Jurkat, Clone E6-1 (cell line): Measurements from ENCODE around the gene FANCE.

Experiments used
- DNase-seq: peaks from one replicate; pipeline ENCODE4 v3.0.0-alpha.2; 2011; ENCODE audit warnings: low read depth, low spot score
- H3K4me3 ChIP-seq: 2 replicates; pipeline ENCODE4 v1.5.1; 2011; ENCODE audit warnings: mild to moderate bottlenecking, low read length, control low read depth, moderate library complexity

FANCE gene

DNA sequence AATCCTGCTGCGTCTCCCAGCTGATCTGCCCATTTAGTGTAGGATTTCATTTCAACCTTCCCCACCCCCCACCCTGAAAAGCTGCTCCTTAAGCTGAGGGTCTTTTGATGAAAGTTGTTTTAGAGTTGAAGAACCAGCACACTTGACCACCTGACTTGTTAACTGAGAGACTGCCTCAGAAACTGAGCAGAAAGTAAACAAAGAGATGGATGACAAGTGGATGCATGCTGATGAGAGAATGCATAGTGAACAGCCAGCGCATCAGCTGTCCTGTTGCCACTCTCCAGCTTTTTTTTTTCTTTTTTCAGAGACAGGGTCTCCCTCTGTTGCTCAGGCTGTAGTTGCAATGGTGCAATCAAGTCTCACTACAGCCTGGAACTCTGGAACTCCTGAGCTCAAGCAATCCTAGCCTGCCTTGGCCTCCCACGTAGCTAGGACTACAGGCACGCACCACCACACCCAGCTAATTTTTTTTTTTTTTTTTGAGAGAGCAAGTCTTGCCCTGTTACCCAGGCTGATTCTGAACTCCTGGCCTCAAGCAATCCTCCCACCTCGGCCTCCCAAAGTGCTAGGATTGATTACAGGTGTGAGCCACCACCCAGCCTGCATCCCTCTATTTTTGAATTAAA is 25.5 kb downstream of the FANCE start:
- DNase-seq = no peak
- H3K4me3 ChIP-seq = no peak overlapping the region

- no peak overlapping the region for H3K4me3 ChIP-seq
- DNase-seq = no peak
Observed at GRCh38 chr6:35478259-35478658, 26.1 kb downstream of the FANCE start.

DNA sequence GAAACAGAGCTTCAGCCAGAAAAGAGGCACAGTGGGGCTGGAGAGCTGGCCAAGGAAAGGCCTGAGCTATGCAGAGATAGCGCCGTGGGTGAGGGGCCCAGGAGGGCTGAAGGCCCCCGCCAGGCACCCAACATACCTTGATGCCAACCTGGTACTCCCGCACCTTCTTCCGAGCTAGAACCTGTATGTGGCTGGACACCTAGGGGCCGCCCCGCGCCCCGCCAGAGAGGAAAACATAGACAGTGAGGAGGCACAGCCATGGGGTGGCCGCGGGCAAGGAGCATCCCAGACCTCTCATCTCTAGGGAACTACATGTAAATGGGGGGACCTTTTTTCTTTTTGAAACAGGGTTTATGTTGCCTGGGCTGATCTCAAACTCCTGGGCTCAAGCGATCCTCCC is 28.0 kb downstream of the FANCE start:
- DNase-seq = no peak
- H3K4me3 ChIP-seq = no peak overlapping the region

DNA sequence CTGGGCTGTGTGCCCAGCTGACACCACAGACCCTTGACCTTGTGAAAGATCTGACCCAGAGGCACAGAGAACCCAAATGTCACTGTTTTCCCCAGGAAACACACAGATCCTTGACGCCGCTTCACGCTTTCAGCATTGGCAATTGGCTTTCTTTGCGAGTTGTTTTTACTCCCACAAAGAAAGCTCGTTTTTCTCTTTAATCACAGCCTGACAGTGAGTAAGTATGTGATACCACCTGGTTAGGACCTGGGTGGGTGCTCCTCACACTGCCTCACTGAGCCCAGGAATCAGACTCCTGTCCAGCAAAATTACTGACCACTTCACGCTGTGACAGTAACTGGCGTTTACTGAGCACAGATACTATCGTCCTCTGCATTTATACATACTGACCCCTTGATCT is 29.1 kb downstream of the FANCE start:
- no peak for DNase-seq

GRCh38 chr6:35483062-35483461 is 30.9 kb downstream of the FANCE start:
- DNase-seq = no peak
- H3K4me3 ChIP-seq = no peak overlapping the region

More for the DNA sequence above, 29.1 kb downstream of the FANCE start:
- no peak overlapping the region for H3K4me3 ChIP-seq

DNA sequence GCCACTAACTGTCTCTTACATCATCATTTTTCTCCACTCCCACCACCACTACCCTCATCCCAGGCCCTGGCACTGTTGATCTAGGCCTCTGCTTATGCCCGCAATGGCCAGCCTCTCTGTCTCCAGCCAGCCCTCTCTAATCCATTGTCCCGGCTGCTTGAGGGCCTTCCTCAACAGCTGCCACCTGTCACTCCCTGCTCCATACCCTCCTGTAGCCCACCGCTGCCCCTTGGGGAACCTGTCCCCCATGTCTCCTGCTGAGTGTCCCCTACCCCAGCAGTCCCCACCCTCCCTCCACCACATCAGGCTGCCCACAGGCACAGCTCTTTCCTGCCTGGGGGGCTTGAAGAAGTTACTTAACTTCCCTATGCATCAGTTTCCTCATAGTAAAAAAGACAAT is 31.4 kb downstream of the FANCE start:
- no peak overlapping the region for H3K4me3 ChIP-seq
- DNase-seq = no peak

- H3K4me3 ChIP-seq = no peak overlapping the region
- DNase-seq = no peak
Observed at GRCh38 chr6:35483893-35484645, 31.9 kb downstream of the FANCE start.

GRCh38 chr6:35484921-35485392 is 32.8 kb downstream of the FANCE start:
- H3K4me3 ChIP-seq = no peak overlapping the region
- no peak for DNase-seq

GRCh38 chr6:35485402-35485877 is 33.3 kb downstream of the FANCE start:
- no peak overlapping the region for H3K4me3 ChIP-seq
- no peak for DNase-seq

DNA sequence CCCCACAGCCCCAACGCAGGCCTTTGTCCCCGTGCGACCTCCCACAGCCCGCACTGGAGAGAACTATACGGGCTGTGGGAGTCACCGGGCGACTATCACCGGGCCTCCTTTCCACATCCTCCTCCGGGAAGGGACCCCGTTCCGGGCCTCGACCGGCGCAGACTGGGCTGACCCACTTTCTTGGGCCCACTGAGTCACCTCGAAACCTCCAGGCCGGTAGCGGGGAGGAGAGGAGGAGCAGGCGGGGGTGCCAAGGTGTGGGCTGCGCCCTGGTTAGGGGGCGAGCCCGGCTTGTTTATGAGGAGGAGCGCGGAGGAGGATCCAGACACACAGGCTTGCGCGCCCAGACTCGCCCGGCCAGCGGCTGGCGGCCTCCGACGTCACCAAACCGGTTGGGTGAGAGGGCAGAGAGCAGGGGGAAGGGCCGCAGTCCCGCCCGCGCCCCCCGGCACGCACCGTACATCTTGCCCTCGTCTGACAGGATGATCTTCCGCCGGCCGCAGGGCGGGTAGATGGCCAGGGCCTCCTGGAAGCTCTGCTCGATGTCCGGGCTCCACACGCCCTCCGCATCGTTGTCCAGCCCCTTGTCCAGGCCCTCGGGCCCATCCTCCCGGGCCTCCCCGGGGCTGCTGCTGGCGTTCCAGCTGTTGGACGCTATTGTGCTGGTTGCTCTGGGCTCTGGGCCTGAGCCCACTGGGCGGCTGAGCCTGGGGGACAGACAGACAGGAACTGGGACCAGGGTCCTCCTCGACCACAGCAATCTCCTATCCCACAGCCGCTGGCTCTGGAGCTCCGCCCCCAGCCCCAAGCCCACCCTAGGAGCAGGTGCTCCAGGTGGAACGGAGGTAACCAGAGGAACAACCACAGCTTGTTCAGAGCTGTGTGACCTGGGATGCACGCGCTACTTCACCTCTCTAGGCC is 34.1 kb downstream of the FANCE start:
- H3K4me3 ChIP-seq = no peak overlapping the region
- no peak for DNase-seq

DNA sequence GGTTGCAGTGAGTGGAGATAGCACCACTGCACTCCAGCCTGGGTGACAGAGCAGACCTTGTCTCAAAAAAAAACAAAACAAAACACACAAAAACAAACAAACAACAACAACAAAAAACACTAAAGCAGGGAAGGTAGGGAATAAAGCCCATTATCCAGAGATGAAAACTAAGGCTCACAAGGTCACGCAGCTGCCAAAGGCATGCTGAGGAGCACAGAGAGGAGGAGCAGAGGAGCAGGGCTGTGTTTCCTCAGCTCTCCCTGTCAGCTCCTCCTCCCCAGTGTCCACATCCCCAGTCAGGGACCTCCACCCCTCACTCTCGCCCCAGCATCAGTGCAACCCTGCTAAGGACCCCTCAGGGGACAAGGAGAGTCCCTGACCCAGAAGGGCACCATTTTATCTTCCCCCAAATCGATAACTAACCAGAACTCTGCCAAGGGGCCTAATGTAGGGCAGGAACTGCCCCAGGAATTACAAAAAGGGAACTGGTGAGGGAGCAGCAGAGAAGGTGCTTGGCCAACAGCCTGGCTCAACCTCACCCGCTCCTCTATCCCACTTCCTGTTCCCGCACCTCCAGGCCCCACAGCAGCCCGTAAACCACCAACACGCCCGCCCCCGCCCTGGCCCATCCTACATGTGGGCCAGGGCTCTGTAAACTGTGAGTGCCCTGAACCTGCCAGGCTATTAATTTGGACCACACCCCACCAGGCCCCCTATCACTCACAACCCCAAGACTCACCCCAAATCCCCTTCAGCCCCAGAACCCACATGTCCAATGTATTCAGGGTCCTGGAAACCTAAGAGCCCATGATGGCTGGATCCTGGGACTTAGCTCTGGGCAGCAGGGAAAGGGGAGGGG is 35.7 kb downstream of the FANCE start:
- no peak overlapping the region for H3K4me3 ChIP-seq
- DNase-seq = no peak

DNA sequence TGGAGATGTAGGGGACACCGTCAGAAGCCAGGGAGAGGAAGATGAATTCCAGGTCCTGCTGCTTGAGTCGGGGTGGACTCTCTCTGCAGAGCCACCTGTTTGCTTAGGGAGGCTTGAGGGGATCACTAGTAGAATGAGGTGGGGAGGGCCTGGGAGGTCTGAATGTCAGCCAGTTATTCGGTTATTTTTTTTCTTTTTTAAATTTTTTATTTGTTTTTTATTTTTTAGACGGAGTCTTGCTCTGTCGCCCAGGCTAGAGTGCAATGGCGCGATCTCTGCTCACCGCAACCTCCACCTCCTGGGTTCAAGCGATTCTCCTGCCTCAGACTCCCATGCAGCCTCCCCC is 36.4 kb downstream of the FANCE start:
- DNase-seq = no peak
- H3K4me3 ChIP-seq = no peak overlapping the region

DNA sequence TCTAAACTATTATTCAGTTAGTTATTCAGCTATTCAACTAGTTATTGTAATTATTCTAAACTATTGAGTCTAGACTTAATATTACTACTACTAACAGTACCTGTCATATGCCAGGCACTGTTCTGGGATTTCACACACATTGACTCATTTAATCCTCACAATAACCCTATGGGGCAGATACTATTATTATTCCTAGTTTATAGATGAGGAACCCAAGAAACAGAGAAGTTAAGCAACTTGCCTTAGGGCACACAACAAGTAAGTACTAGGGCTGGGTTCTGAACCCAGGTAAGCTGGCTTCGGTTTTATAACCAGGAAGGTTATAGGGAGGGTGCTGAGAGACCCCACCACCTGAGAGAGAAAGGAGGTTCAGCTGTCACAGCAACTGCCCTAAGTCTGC is 36.9 kb downstream of the FANCE start:
- no peak overlapping the region for H3K4me3 ChIP-seq
- no peak for DNase-seq

DNA sequence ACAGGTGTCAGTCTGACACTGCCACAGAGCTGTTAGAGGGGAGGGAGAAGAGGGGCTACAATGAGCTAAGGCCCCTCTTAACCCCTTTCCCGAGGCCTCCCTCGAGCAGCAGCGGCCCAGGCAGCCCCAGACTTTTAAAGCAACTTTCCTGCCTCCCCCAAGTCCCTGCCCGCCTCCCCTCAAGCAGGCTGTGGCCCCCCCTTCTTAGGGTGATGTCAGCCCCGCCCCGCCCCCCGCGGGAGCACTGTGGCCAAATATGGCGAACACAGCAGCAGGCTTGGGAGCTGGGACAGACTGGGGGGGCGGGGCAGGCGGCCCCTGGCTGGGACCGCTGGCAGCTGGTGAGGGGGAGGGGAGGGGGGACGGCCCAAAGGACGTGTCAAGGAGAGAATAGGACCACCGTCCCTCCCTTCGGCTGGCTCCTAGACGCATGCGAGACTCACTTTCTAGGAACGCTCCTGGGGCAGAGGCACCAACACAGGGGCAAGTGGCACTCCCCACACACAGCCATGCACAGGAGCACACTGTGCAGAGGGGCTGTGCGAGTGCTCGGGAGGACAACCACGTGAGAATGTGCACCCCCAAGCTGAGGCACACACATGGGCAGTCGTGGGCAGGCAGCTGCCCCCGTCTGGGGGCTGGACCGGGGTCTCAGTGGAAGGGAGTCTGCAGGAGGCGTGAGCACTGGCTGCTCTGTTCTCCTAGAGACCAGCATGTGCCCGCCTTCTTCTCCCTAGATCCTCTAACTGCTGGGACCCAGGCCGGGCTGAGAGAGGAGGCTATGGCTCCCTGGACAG is 38.1 kb downstream of the FANCE start:
- H3K4me3 ChIP-seq = no peak overlapping the region

GRCh38 chr6:35490821-35491557 is 38.9 kb downstream of the FANCE start:
- H3K4me3 ChIP-seq = no peak overlapping the region
- no peak for DNase-seq

More for the DNA sequence above, 38.1 kb downstream of the FANCE start:
- DNase-seq = no peak

GRCh38 chr6:35491558-35492257 is 39.6 kb downstream of the FANCE start:
- H3K4me3 ChIP-seq = no peak overlapping the region
- DNase-seq = no peak
